Measurements from ENCODE around the gene TANC1. TPM values are rescaled to one million over a fixed set of nuclear protein-coding genes. Genes with fewer than 3 reads are reported as not detected.
A peak's percentile ranks its signal among the peaks of the same experiment; 100 is the strongest.

TANC1 gene
- total RNA-seq, 8 experiments from 2014 or later: 2.8 to 47.3 (median 6.9) TPM

GRCh38 chr2:159246325-159246988, 278.0 kb downstream of the TANC1 start:
- ATAC-seq (replicated peaks in 6 of 8): no peak
- Histone ChIP-seq H3K4me3 (no peak overlapping the region), H3K27ac (no peak overlapping the region), H3K4me1 (replicated peaks in 1 of 2) (no peaks in the 10 kb centered on the region)
- WGBS, 10 experiments: 77 to 100% (median 99%) methylated on average over 3 to 5 of the region's 7 CpGs
- in situ Hi-C loops (cut with MboI; ENCODE audit: low pct_unique_long_range_greater_than_20kb in 2 of 9, low sequenced_read_pairs in 9 of 9, unreplicated experiment in 9 of 9): no loop called here

GRCh38 chr2:159249990-159250715, 281.7 kb downstream of the TANC1 start:
- Histone ChIP-seq H3K4me1 (replicated peaks in 1 of 2) (no peaks in the 10 kb centered on the region), H3K27ac (no peak overlapping the region), H3K4me3 (no peak overlapping the region)
- 28 to 94% (median 77%) methylated on average over 2 to 6 of the region's 7 CpGs for WGBS, 10 experiments
- ATAC-seq (replicated peaks in 6 of 8): peak in 5 of 8 experiments; percentile 28 to 74 (median 45)
- in situ Hi-C loops (cut with MboI; ENCODE audit: low pct_unique_long_range_greater_than_20kb in 2 of 9, low sequenced_read_pairs in 9 of 9, unreplicated experiment in 9 of 9): no loop called here

DNA sequence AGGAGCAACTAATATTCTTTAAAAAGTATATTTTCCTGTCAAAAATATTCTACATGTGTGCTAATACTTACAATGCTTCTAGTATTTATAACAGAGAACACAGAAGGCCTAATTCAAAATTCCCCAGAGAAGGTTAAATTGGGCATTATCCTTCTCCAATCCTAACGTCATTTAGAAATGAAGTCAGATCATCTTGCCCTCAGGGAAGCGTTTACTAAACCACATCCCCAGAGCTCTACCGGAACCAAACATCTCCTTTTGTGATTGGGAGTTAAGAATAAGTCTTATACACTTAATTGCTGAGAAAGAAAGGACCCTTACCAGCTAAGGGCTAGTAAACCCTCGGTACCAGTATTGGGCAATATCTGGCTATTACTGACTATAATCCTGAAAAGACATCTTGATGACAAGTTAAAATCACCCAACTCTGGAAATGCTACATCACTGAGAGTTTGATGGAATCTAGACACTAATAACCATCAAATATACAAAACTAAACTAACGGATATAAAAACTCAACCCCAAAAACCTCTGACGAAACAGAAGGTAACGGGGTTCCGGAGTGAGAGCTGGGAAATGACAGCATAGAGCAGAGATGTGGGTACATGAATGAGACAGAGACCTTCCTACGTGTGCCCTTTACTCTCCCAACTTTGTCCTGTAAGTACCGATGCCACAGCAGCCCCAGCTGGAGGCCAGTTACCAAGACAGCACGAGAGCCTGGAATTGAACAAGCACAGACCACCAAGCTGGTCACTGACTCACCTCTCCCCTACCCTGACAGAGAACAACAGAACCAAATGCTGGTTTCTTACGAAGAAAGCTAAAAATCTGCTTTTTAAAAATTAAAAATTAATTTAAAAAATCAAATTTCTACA, 283.1 kb downstream of the TANC1 start:
- H3K27ac ChIP-seq: no peak overlapping the region
- no peak overlapping the region for H3K4me3 ChIP-seq
- peak in 1 of 8 experiments; percentile 35 for ATAC-seq (replicated peaks in 6 of 8)
- no peaks in the 10 kb centered on the region for H3K4me1 ChIP-seq (replicated peaks in 1 of 2)
- WGBS, 10 experiments: 75 to 100% (median 90%) methylated on average over 1 to 10 of the region's 12 CpGs
- in situ Hi-C loops (cut with MboI; ENCODE audit: low pct_unique_long_range_greater_than_20kb in 2 of 9, low sequenced_read_pairs in 9 of 9, unreplicated experiment in 9 of 9): no loop called here

GRCh38 chr2:159252905-159253304, 284.5 kb downstream of the TANC1 start:
- ATAC-seq (replicated peaks in 6 of 8): no peak
- no peaks in the 10 kb centered on the region for H3K4me1 ChIP-seq (replicated peaks in 1 of 2)
- H3K4me3 ChIP-seq: no peak overlapping the region
- 84 to 100% (median 96%) methylated on average over 2 to 4 of the region's 4 CpGs; no CpG with 5 or more reads in 2 of the 10 experiments for WGBS, 10 experiments
- in situ Hi-C loops (cut with MboI; ENCODE audit: low pct_unique_long_range_greater_than_20kb in 2 of 9, low sequenced_read_pairs in 9 of 9, unreplicated experiment in 9 of 9): no loop called here
- no peak overlapping the region for H3K27ac ChIP-seq

DNA sequence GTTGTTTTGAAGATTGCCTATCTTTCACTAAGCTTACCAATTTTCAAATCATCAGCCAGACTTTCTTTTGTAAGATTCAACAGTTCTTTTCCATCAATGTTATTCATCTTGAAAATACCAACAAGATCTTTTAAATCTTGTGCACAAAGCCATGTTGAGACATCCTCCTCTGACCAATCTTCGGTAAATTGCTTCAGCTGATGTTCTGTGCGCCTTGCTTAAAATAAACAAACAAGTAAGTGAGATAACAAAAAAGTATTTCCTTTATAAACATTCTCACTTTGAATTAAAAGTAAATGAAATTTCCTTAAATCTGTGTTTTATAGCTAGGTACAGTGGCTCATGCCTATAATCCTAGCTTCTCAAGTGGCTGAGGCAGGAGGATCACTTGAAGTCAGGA, 287.7 kb downstream of the TANC1 start:
- no peak overlapping the region for H3K27ac ChIP-seq
- H3K4me3 ChIP-seq: no peak overlapping the region
- in situ Hi-C loops (cut with MboI; ENCODE audit: low pct_unique_long_range_greater_than_20kb in 2 of 9, low sequenced_read_pairs in 9 of 9, unreplicated experiment in 9 of 9): no loop called here
- ATAC-seq (replicated peaks in 6 of 8): no peak
- H3K4me1 ChIP-seq (replicated peaks in 1 of 2): no peaks in the 10 kb centered on the region
- WGBS, 10 experiments: 44 to 100% (median 75%) methylated on average over 1 to 2 of the region's 2 CpGs

DNA sequence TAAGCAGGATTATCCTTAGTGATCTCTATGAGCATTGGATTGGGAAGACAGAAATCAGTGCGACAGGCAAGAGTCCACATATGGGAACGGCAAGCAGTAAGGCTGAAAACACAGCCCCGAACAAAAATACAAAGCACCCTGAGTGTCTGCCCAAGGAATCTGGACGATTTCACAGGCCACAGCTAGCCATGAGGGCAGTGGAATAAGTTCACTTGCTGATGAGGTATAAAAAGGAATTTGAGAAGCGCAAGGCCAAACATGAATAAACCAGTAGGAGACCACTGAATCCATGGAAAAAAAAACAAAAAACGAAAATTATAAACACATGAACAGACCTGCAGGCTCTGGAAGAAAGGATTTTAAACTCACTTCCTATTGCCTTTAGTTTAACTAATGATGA, 293.8 kb downstream of the TANC1 start:
- in situ Hi-C loops (cut with MboI; ENCODE audit: low pct_unique_long_range_greater_than_20kb in 2 of 9, low sequenced_read_pairs in 9 of 9, unreplicated experiment in 9 of 9): no loop called here
- H3K27ac ChIP-seq: no peak overlapping the region
- ATAC-seq (replicated peaks in 6 of 8): no peak
- no peak overlapping the region for H3K4me3 ChIP-seq
- WGBS, 10 experiments: 33 to 100% (median 78%) methylated on average over 1 to 6 of the region's 6 CpGs
- H3K4me1 ChIP-seq (replicated peaks in 1 of 2): no peaks in the 10 kb centered on the region

DNA sequence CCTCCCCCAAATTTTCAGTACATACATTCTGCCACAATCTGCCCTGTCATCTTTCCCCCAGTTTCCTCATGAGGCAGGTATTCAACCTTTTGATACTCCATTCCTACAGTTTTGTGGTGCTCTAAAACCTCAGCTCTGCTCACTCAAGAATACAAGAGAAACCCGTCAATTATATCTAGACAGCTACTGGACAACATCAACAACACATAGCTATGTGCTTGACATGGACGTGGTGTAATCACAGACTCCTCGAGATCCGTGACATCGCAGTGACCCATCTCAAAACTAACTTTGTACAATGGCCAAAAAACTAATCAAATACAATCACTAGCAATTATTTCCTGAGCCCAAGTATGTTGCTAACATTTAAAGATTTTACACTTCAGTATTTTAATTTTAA, 294.5 kb downstream of the TANC1 start:
- ATAC-seq (replicated peaks in 6 of 8): no peak
- Histone ChIP-seq H3K4me1 (replicated peaks in 1 of 2) (no peaks in the 10 kb centered on the region), H3K4me3 (no peak overlapping the region), H3K27ac (no peak overlapping the region)
- in situ Hi-C loops (cut with MboI; ENCODE audit: low pct_unique_long_range_greater_than_20kb in 2 of 9, low sequenced_read_pairs in 9 of 9, unreplicated experiment in 9 of 9): no loop called here
- WGBS, 10 experiments: 58 to 100% (median 88%) methylated on average over 1 to 5 of the region's 5 CpGs; no CpG with 5 or more reads in 2 of the 10 experiments

- ATAC-seq (replicated peaks in 6 of 8): no peak
- Histone ChIP-seq H3K4me1 (replicated peaks in 1 of 2) (no peaks in the 10 kb centered on the region), H3K27ac (no peak overlapping the region), H3K4me3 (no peak overlapping the region)
- in situ Hi-C loops (cut with MboI; ENCODE audit: low pct_unique_long_range_greater_than_20kb in 2 of 9, low sequenced_read_pairs in 9 of 9, unreplicated experiment in 9 of 9): no loop called here
- WGBS, 10 experiments: 0 to 50% (median 20%) methylated on average over 1 of the region's 1 CpG; no CpG with 5 or more reads in 3 of the 10 experiments
Observed at GRCh38 chr2:159265171-159265576, 296.7 kb downstream of the TANC1 start.

DNA sequence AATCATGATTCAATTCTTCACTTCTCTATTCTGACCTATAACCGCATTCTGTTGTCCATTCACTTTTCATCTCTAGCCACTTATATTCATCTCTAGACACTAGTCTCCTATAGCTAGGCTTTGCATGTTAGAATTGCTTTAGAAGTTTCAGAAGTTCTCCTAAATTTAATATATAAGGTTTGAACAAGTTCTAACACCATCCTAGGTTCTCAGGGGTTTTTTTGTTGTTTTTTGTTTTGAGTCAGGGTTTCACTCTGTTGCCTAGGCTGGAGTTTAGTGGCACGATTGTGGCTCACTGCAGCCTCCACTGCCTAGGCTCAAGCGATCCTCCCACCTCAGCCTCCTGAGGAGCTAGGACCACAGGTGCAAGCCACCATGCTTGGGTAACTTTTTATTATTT, 298.1 kb downstream of the TANC1 start:
- Histone ChIP-seq H3K4me3 (no peak overlapping the region), H3K27ac (no peak overlapping the region), H3K4me1 (replicated peaks in 1 of 2) (no peaks in the 10 kb centered on the region)
- in situ Hi-C loops (cut with MboI; ENCODE audit: low pct_unique_long_range_greater_than_20kb in 2 of 9, low sequenced_read_pairs in 9 of 9, unreplicated experiment in 9 of 9): no loop called here
- 78 to 100% (median 100%) methylated on average over 1 to 3 of the region's 3 CpGs; no CpG with 5 or more reads in 1 of the 10 experiments for WGBS, 10 experiments
- no peak for ATAC-seq (replicated peaks in 6 of 8)

DNA sequence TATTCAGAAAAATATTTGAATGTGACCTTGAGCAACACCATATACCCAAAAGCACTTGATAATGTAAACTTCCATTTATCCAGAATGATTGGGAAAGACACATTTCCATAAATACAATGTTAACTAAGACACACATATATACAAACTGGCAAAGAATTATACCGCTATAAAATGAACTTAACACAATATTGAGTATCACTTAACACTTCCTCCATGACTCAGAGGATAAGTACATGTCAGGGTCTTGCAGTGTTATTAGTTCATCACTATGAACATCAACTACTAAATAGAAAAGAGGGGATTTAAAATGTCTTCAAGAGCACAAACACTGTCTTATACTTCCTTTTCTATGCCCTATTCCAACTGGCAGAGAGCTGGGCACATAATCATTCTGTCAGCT, 299.5 kb downstream of the TANC1 start:
- ATAC-seq (replicated peaks in 6 of 8): no peak
- peaks cover 0 to 3% of the 10 kb centered on the region in 2 donors for H3K4me1 ChIP-seq (replicated peaks in 1 of 2)
- in situ Hi-C loops (cut with MboI; ENCODE audit: low pct_unique_long_range_greater_than_20kb in 2 of 9, low sequenced_read_pairs in 9 of 9, unreplicated experiment in 9 of 9): no loop called here
- 80 to 100% (median 100%) methylated on average over 1 of the region's 1 CpG; no CpG with 5 or more reads in 3 of the 10 experiments for WGBS, 10 experiments
- no peak overlapping the region for H3K4me3 ChIP-seq
- no peak overlapping the region for H3K27ac ChIP-seq

DNA sequence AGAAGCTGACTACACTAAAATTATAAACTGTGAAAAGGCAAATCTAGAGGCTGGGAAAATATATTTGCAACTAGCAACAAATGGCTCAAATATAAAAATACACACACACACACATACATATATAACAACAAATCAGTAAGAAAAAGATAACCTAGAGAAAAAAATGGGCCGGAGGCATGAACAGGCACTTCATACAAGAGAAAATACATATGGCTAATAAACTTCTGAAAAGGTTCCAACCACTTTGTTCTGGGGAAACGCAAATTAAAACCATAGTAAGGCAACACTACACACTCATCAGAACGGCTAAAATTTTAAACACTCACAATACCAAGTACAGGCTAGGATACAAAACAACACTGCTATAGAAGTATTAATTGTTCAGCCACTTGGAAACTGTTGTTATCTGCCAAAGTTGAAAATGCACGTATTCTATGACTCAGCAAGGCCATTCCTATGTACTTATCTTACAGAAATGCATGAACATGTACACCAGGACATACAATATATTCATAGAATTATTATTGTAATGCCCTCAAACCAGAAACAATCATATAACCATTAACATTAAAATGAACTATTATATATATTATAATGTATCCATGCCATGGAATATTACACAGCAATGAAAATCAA, 302.4 kb downstream of the TANC1 start:
- no peak overlapping the region for H3K27ac ChIP-seq
- 78 to 100% (median 100%) methylated on average over 2 to 4 of the region's 4 CpGs; no CpG with 5 or more reads in 1 of the 10 experiments for WGBS, 10 experiments
- in situ Hi-C loops (cut with MboI; ENCODE audit: low pct_unique_long_range_greater_than_20kb in 2 of 9, low sequenced_read_pairs in 9 of 9, unreplicated experiment in 9 of 9): no loop called here
- H3K4me3 ChIP-seq: no peak overlapping the region
- ATAC-seq (replicated peaks in 6 of 8): no peak
- H3K4me1 ChIP-seq (replicated peaks in 1 of 2): peaks cover 0 to 3% of the 10 kb centered on the region in 2 donors

DNA sequence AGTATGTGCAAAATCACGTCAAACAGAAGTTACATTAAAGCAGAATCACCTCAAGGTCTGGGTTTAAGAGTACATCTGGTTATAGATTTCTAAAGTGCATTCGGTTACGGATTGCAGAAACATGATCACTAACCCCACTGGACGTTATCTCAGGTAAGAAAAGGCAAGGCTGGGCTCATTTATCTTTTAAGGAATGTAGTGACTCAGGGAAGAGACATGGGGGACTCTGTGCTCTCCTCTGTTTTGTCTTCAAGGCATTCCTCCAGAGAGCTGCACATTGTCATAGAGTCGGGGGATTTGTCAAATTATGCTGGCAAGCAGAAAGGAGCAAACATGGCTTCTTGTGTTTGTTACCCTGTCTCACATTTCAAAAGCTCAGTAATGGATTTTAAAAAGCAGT, 303.7 kb downstream of the TANC1 start:
- no peak overlapping the region for H3K27ac ChIP-seq
- peaks cover 0 to 3% of the 10 kb centered on the region in 2 donors for H3K4me1 ChIP-seq (replicated peaks in 1 of 2)
- peak in 2 of 8 experiments; percentile 46 to 91 for ATAC-seq (replicated peaks in 6 of 8)
- in situ Hi-C loops (cut with MboI; ENCODE audit: low pct_unique_long_range_greater_than_20kb in 2 of 9, low sequenced_read_pairs in 9 of 9, unreplicated experiment in 9 of 9): no loop called here
- H3K4me3 ChIP-seq: no peak overlapping the region
- WGBS, 10 experiments: 46 to 100% (median 74%) methylated on average over 1 to 5 of the region's 5 CpGs; no CpG with 5 or more reads in 1 of the 10 experiments
